HG03558 (cell line): Measurements from ENCODE around the gene TNFSF11.

Experiments used
- ATAC-seq: cut with Tn5 transposase; IDR thresholded peaks from one replicate; pipeline ENCODE4 v1.9.1; 2021; ENCODE audit warnings: moderate number of reproducible peaks; ENCODE audit not compliant: unreplicated experiment; ENCODE audit errors: extremely low read depth

TNFSF11 gene, protein sequence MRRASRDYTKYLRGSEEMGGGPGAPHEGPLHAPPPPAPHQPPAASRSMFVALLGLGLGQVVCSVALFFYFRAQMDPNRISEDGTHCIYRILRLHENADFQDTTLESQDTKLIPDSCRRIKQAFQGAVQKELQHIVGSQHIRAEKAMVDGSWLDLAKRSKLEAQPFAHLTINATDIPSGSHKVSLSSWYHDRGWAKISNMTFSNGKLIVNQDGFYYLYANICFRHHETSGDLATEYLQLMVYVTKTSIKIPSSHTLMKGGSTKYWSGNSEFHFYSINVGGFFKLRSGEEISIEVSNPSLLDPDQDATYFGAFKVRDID

DNA sequence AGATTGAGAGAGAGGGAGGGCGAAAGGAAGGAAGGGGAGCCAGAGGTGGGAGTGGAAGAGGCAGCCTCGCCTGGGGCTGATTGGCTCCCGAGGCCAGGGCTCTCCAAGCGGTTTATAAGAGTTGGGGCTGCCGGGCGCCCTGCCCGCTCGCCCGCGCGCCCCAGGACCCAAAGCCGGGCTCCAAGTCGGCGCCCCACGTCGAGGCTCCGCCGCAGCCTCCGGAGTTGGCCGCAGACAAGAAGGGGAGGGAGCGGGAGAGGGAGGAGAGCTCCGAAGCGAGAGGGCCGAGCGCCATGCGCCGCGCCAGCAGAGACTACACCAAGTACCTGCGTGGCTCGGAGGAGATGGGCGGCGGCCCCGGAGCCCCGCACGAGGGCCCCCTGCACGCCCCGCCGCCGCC lies at the start of gene TNFSF11:
TNFSF11 (plus strand) TSS at position 142 of the 400 bp plus-strand sequence; CDS start at position 294, 152 bp downstream.
- no peak for ATAC-seq

DNA sequence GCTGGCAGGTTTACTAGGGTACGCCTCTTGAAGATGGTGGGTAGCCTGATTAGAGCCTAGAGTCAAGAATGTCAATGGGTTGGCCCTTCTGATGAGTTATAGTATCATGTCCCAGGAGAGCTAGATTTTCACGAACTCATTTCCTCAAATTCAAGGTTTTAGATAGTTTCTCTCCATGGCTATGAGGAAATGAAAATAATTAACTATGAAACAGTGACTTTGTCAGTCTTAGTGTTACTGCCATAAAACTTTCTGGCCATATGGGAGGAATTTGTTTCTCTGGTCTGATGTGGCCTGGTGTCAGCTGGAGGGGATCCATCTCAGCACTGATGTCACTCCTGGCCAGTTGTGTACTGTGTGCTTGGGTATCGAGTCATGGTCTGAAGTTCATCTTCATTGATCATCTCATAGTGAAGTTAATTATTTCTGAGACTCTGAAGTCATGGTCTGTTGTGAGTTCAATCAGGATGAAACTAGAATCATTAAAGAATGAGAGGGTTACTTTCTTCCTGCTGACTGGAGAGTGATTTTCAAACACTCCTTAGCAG lies 49.4 kb upstream of the TNFSF11 start:
- peak; percentile 58 for ATAC-seq

DNA sequence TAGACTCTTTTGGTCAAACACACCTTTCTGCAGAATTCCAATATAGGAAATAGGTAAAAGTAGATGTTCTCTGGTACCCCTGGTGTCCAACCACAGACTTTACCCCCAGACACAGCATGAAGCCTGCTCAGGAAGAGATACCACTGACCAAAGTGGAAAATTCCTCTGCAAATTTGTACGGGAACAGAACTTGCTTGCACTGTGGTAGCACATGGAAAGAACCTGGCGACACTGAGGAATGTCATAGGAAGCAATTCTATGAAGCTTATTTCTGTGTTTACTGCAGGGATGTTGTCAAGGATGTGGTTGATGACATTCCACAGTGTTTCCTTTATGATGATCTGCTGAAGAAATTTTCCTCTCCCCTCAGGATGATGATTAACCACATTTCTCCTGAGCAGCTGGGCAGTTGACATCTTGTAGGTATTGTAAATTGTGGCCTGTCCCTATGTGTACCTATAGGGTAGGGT lies 48.9 kb upstream of the TNFSF11 start:
- ATAC-seq: no peak

DNA sequence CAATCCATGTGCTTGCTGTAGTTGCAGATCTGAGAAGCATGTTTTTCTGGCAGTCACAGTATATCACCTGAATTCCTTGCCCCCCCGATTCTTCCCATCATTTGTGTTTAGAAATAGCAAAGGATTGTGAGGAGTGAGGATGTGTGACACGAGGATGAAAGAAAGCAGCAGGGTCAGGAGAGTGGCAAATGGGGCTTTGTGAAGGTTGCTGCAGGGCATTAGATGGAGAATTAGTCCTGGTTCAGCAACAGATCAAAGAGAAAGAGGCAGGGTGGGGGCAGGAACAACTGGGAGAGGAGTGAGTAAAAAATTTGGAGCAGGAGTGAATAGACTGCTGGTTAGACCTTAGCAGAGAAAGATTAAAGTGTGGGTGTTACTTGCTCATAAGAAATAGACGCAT lies 47.7 kb upstream of the TNFSF11 start:
- ATAC-seq: no peak

DNA sequence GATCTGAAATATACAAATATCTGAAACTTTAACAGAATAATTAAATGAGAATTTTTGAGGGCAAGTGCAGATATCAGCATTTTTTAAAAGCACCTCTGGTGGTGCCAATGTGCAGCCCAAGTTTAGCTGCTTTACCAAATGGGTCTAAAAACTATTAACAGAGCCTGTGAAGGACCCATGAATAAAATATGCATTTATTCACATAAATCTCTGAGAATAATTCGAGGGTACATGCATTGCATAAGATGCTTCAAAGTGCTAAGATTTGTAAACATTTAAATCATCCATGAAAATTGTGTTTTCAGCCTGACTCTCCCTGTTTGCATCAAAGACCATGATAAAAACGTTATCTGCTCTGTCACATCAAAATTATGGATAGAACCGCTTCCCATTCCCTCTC lies 47.1 kb upstream of the TNFSF11 start:
- ATAC-seq: no peak

DNA sequence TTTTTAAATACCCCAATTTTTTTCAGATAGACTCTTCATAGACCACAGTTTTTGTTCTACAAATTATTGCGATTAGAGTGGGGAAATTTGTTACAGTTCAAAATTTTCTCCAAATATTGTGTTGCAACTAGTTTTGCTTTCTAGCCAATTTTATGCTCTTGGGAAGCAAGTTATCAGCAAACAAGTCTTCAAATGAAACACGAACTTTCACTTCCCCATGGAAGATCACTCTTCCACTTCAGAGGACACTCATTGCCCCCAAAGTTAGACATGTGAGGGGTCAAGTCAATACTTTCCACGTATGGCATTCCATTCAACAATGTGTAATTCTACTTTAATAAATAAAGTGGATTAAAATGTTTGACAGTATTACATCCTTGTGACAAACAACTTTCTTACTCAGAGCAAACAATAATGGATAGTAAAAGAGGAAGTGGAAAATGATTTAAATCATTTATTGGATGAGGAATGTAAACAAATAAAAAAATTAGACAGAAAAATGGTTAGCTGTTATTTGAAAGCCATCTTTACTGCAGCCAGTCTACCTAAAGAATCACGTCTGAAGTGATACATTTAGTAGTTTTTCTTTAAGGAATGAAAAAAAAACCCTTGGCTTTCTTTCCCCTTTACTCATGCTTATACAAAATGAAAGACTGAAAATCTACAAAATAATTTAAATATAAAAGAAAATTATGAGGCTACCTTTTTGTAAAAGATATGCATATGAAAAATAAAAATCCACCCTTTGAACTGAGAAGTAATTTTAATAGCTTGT lies 41.2 kb upstream of the TNFSF11 start:
- no peak for ATAC-seq

DNA sequence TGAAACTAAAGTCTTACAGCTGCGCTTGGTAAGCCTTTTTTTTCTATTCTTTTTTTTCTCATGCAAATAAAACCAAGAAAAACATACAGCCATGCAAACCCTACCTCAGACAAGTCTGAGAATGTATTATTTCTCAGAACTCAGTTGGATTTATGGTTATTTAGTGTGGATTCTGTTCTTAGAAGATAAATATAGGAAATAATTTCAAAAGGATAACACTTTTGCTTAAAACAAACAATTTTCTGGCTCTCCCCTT lies 40.7 kb upstream of the TNFSF11 start:
- no peak for ATAC-seq

DNA sequence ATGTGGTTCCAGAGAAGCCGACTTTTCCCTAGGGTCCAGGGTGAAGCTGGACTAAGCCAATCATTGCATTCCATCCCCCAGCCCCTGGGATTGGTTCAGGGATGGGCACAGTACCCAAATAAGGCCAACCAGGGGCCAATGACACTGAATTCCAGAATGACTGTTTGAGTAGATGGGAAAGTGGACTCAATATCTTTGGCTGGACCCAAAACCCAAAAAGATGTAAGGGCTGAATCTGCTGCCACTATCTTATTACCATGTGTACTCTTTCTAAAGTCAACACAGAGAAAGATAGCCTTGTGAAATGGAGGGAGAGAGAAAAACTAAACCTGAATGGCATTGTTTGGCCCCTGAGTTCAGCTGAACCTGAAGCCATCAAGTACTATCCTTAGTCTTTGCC lies 39.2 kb upstream of the TNFSF11 start:
- no peak for ATAC-seq

DNA sequence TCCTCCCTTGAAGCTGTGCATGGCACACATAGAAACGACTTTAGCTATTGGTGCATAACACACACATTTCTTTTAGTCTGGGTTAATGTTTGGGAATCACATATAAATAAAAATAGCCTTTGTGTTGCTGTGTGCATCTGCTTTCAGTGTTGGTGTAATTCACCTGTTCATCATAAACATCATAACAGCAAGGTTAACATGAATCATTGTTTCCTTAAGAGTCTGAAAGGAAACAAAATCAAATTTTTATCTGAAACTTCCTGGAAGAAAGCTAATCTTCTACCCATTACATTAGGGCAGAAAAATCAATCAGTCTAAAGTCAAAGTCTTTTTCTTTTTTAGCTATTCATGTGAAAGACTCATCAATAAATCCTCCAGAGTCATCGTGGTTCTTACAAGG lies 35.0 kb upstream of the TNFSF11 start:
- no peak for ATAC-seq

DNA sequence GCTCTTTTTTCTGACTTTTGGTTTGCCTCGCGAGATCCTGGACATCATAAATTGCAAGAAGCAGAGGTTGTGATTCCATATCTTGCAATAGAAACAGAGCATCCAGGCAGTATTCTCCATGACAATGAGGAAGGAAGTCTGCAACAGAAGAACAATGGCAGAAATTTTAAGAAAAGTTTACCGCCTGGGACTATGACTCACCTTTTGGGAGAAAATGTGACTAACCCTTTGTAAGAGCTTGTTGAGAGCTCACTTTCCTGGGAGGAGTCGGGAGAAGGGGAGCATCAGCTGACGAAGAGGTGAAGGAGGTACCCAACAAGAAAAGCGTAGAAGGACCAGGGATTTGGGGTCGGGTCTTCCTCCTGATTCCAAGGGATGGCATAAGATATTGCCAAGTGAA lies 34.3 kb upstream of the TNFSF11 start:
- no peak for ATAC-seq

DNA sequence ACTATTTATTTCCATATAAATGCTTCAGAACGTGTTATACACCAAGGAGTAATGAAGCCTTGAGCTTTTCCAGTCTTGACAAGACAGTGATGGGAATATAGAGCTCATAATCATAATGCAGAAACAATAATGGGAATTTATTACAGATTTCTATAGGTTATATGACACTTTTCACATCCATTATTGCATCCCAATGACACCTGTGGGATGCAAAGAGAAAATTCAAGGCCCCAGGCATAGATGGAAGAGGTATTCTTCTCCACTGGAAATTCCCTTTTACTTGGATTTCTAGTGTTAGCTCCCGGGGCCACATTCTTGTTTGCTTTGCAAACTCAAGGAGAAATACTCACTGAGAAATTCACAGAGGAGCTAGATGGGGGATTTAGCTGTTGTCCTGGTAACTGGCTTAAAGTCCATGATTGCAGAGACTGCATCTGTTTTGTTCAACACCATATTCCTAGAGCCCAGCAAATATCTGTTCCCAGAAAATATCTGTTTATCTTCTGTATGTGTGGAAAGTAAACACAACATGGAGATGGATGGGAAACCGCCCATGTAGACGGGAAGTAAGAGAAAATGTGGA lies 30.6 kb upstream of the TNFSF11 start:
- no peak for ATAC-seq

DNA sequence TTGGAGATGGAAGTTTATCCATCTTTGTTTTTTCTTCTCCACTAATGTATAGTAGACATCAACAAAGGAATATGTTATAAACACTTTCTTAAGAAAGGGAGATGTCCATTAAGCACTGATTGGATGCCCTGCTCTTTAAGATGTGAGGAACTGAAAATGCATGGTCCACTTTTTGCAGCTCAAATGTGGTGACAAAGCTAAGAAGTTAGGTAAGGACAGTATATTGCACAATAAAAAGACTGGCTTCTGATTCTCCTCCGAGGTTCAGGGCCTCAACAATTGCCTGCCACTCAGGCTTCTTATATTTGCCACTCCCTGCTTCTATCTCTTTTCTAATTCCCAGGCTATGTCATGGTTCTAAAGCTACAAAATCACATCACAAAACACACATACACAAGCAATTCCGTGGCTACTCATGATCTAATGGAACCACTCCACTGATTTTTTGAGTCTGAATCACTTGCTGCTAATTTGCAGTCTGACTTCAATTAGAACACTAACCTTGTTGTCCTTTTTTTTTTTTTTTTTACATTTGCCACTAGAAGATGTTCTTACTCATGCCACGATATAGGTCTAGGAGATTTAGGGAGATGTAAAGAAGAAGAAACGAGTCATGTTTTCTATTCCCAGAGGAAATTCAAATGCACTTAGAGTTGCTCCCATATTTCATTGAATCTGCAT lies 29.6 kb upstream of the TNFSF11 start:
- ATAC-seq: no peak

DNA sequence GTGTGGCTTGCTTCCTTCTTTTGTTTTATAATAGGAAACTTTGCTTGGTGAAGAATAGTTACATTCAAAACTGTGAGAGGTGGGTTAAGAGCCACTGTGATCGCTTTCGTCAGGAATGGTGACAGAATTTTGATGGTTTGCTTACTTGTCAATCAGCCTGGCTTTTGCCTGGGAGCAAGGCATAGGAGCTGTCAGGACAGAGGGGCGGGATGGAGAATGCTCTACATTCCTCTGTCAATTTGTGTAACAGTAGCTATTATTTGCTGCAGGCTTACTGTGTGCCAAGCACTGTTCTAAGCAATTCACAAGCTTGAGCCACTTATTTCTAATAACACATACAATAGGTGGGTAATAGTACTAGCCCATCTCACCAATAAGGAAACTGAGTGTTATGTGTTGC lies 28.1 kb upstream of the TNFSF11 start:
- no peak for ATAC-seq

DNA sequence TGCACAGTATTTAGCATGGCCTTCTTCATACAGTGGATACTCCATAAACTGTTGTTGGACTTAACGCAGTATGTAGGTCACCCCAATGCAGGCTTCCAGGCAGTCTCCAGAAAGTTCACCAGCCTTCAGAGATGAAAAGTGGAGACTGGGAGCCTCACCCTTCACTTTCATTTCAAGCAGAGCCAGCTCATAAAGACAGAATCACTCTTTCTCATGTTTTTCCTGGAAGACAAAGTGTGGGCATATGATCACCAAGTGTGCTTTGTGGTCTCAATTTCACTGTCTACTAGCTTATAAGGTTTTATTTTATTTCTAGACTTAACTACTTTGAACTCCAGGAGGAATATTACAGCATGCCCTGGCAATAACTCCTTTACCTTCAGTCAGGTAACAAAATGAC lies 26.3 kb upstream of the TNFSF11 start:
- no peak for ATAC-seq

DNA sequence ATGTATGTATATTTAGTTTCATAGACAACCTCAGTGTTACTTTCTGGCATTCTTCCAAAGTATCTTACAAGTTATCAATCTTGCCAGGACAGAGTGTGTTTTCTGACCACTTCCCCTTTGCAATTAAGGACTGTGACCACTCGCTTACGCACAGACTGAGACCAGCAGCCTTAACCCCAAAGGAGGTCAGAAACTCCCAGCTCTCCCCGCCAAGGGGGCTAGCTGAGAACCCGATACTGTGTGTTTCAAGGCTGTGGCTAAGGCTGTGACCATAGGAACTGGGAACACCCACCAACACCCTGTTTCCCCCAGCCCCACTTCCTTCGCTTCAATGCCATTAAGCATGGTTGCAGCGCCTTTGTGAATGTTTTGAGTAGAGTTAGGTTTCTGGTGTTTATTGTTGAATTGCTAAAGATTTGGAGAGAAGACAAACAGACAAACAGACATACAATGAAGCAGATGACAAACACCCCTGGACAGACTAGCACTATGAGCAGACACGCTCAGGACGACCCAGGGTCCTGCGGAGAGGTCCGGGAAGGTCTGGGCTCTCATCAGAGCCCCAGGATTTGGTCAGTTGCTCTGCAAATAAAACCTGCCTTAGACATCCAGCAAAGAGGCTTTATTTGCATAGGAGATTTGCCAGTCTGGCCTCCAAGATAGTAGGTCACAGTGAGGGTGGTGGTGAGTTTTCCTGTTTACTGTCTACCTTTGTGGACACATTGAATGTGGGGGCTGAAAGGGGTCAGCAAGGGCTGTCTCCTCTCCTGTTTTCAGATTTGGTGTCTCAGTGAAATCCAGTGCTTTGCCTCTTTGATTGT lies 25.0 kb upstream of the TNFSF11 start:
- ATAC-seq: peak; percentile 93

DNA sequence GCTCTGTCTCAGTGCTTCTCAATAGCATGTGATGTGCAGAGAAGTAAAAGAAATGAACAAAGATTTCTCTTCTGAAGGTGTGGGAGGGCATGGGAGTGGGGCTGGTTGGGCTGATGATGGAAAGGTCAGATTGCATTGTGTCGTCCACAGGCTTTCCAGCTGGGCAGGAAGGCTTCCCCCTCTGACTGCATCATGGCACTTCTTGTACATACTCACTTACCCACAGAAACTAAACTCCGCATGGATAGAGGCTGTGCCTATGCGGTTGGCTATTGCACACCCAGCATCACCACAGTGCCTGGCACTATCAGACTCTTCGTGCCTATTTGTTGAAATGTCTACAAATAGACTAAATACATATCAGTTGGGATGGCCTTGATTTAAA lies 24.4 kb upstream of the TNFSF11 start:
- ATAC-seq: no peak

DNA sequence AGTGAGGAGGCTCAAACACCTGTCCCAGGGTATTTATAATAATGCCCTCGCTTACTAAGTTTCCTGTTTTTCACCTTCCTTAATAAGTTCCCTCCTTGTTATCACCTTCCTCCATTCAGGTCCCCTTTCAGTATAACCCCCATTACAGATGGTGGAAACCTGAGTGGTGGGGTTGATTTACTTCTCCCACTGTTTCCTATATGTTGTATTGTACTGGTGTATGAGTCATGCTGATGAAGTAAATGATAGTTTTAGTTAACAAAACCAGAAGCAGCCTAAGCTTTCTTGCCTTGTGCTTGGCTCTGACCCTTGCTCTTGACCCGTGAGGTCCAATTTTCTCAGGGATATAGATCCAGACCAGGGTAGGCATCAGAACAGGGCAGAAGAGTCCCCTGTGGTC lies 22.3 kb upstream of the TNFSF11 start:
- ATAC-seq: no peak

DNA sequence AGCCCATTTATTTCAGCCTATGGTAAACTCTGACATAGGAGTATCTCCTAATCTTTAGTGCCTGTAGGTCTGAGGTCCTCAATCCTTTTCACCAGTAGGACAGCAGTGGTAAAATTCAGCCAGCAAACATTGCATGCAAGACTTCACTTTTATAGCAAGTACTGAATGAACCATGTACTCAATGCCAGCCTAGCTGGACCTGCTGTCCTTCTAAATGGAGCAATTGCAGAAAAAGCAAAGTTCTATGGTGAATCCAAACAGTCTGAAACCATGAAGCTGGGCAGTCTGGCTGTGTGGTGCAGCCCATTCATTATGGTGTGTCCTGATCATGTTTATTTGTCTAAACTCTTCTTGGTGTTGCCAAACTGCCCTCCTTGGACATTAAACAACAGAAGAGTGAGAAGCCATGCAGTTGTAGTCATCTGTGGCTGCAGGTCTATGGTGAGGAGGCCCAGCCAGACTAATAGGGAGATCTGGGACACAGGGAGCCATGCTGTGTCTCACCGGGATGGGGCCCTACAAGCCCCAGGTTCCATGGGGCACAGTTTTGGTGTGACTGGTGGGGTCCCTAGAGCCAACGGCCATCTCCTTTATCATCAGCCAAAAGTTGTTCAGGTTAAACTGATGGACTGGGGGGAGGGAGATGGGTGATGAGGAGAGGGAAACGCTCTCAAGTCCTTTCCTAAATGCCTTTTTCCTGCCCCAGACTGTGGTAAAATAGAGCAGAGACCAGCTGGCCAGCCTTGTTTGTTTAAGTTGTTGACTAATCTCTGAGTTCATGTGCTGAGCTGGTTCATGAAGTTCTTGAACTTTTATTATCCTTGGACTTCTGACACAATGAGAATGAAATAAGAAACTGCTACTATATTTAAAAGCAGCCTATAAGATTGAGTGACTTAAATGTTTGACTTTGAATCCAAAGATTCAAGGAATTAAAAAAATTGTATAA lies 20.6 kb upstream of the TNFSF11 start:
- ATAC-seq: no peak

DNA sequence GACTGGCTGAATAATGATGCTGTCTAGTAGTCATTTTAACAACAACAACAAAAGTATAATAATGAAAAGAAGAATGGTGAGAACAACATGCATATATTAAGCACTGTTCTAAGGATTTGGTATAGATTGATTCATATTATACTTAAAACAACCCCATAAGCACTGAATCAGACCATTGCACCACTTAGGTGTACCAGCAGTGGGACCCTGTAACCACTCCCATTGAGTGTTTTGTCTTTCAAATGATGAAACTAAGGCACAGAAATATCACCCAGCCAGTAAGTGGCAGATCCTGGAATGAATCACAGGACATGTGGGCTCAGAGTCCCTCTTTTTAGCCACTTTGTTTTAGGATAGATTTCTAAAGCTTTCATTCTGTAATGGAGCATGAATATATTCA lies 14.9 kb upstream of the TNFSF11 start:
- no peak for ATAC-seq
